Left lung (tissue), 10 donors: ENCODE results near the gene FBXW4. TPM values are rescaled to one million over a fixed set of nuclear protein-coding genes. Genes with fewer than 3 reads are reported as not detected.

Experiments
- ATAC-seq: fragments of 200-7000 bp; cut with Tn5 transposase; one replicate; pipeline ENCODE4 v1.9.1; 2020; ENCODE audit warnings: moderate library complexity
- DNase-seq, 4 donors: peaks; one replicate each; pipeline ENCODE4 v3.0.0-alpha.2; 2013 to 2020
- H3K27ac ChIP-seq, 2 donors: fragments of 200-600 bp; sonication (generic) in 1 of 2; one replicate each; pipeline versions ENCODE4 v1.5.0 to v1.8.0; 2020 to 2021
- H3K27me3 ChIP-seq, 2 donors: fragments of 200-600 bp; sonication (generic) in 1 of 2; one replicate each; pipeline versions ENCODE4 v1.5.0 to v1.8.0; 2020 to 2021
- H3K36me3 ChIP-seq, 2 donors: fragments of 200-600 bp; sonication (generic) in 1 of 2; one replicate each; pipeline versions ENCODE4 v1.5.0 to v1.8.0; 2020 to 2021
- H3K4me1 ChIP-seq, 2 donors: fragments of 200-600 bp; one replicate each; pipeline ENCODE4 v1.8.0; 2021
- H3K4me3 ChIP-seq, 2 donors: fragments of 200-600 bp; sonication (generic) in 1 of 2; one replicate each; pipeline versions ENCODE4 v1.5.0 to v1.8.0; 2020 to 2021; ENCODE audit warnings: mild to moderate bottlenecking in 1 of 2
- H3K9me3 ChIP-seq, 2 donors: fragments of 200-600 bp; sonication (generic) in 1 of 2; one replicate each; pipeline versions ENCODE4 v1.5.0 to v1.8.0; 2020 to 2021
- CTCF ChIP-seq, 2 donors: fragments of 200-600 bp; sonication (generic) in 1 of 2; IDR thresholded peaks; one replicate each; pipeline versions ENCODE4 v1.5.0 to v1.8.0; 2021; ENCODE audit warnings: antibody characterized with exemption in 2 of 2
- intact Hi-C, 2 donors: fragments of 100-400 bp; cut with DNase I; formaldehyde crosslinking; loops; one replicate each; pipeline versions ENCODE4 v1.11.2 to v1.14.2; 2022
- polyA plus RNA-seq, 6 donors: library from polyadenylated mRNA; unstranded; fragments of 120-200 nt; gene quantifications; one replicate each; pipeline ENCODE4 v1.2.1, GENCODE V29; 2013; ENCODE audit not compliant: insufficient read length in 6 of 6
- total RNA-seq, 2 donors: library from RNA; stranded (reverse); fragmentation: NEBNext Ultra II Directional; extraction: Animal tissue kit (Norgen Biotek cat#: 25700); gene quantifications; one replicate each; pipeline ENCODE4 v1.2.1, GENCODE V29; 2021
- donor health status: DM: no; HTN: yes; CAD: no.
- donor health status: DM: no; HTN: no; CAD: no.

Gene FBXW4
- total and polyA plus RNA-seq, 8 donors = 40.0 to 57.0 (median 52.6) TPM

GRCh38 chr10:101691081-101691480 lies 3.9 kb downstream of the FBXW4 start:
- Histone ChIP-seq H3K36me3 (no peaks in the 10 kb centered on the region), H3K9me3 (no peaks in the 10 kb centered on the region), H3K27ac (peak overlapping the region in 1 of 2 donors; percentile 28), H3K4me1 (peaks cover 23 to 57% of the 10 kb centered on the region in 2 donors), H3K4me3 (no peak overlapping the region), H3K27me3 (no peaks in the 10 kb centered on the region)
- no peak for TF ChIP-seq CTCF (IDR thresholded peaks at IDR 0.05)
- intact Hi-C loops = no loop called here
- no peak for ATAC-seq
- DNase-seq = no peak

- ATAC-seq = peak; percentile 55
- intact Hi-C loops = no loop called here
- TF ChIP-seq CTCF (IDR thresholded peaks at IDR 0.05) = no peak
- H3K27ac ChIP-seq = peak overlapping the region in 1 of 2 donors; percentile 28
- no peak overlapping the region for H3K4me3 ChIP-seq
- no peaks in the 10 kb centered on the region for H3K27me3 ChIP-seq
- no peaks in the 10 kb centered on the region for H3K36me3 ChIP-seq
- peaks cover 22 to 52% of the 10 kb centered on the region in 2 donors for H3K4me1 ChIP-seq
- DNase-seq = peak in 1 of 4 donors; percentile 38
- no peaks in the 10 kb centered on the region for H3K9me3 ChIP-seq
Measured at GRCh38 chr10:101690461-101690860, 4.5 kb downstream of the FBXW4 start.

- Histone ChIP-seq H3K27ac (no peak overlapping the region), H3K4me3 (no peak overlapping the region), H3K9me3 (no peaks in the 10 kb centered on the region), H3K27me3 (no peaks in the 10 kb centered on the region), H3K36me3 (no peaks in the 10 kb centered on the region), H3K4me1 (peaks cover 18 to 45% of the 10 kb centered on the region in 2 donors)
- no peak for DNase-seq
- intact Hi-C loops = no loop called here
- no peak for TF ChIP-seq CTCF (IDR thresholded peaks at IDR 0.05)
- ATAC-seq = no peak
Measured at GRCh38 chr10:101687071-101687658, 7.8 kb downstream of the FBXW4 start.

GRCh38 chr10:101686133-101686925 lies 8.6 kb downstream of the FBXW4 start:
- Histone ChIP-seq H3K4me3 (no peak overlapping the region), H3K27ac (no peak overlapping the region), H3K27me3 (no peaks in the 10 kb centered on the region), H3K36me3 (no peaks in the 10 kb centered on the region), H3K4me1 (peaks cover 17 to 46% of the 10 kb centered on the region in 2 donors), H3K9me3 (no peaks in the 10 kb centered on the region)
- ATAC-seq (no peak), DNase-seq (no peak)
- no peak for TF ChIP-seq CTCF (IDR thresholded peaks at IDR 0.05)
- intact Hi-C loops = no loop called here

- Histone ChIP-seq H3K27me3 (no peaks in the 10 kb centered on the region), H3K4me3 (no peak overlapping the region), H3K27ac (no peak overlapping the region), H3K9me3 (no peaks in the 10 kb centered on the region), H3K36me3 (no peaks in the 10 kb centered on the region), H3K4me1 (peaks cover 9 to 38% of the 10 kb centered on the region in 2 donors)
- intact Hi-C loops = no loop called here
- no peak for DNase-seq
- TF ChIP-seq CTCF (IDR thresholded peaks at IDR 0.05) = no peak
- no peak for ATAC-seq
Measured at GRCh38 chr10:101684782-101685181, 10.2 kb downstream of the FBXW4 start.
